GM23338 (cell line): ENCODE results near the gene LPGAT1. TPM values are rescaled to one million over a fixed set of nuclear protein-coding genes. Genes with fewer than 3 reads are reported as not detected.

ENCODE experiments used
- ATAC-seq: fragments of 200-7000 bp; cut with Tn5 transposase; 3 replicates; pipeline ENCODE4 v1.9.1; 2020
- DNase-seq: peaks from one replicate; pipeline ENCODE4 v3.0.0-alpha.2; 2015; ENCODE audit warnings: low spot score
- H2AFZ ChIP-seq: fragments of 200-600 bp; sonication (generic); 2 replicates; pipeline ENCODE4 v1.8.0; 2016; ENCODE audit warnings: antibody characterized with exemption, mild to moderate bottlenecking, moderate library complexity
- H3F3A ChIP-seq: fragments of 200-600 bp; sonication (generic); replicated peaks from 2 replicates; pipeline ENCODE4 v1.8.0; 2017; ENCODE audit warnings: antibody characterized with exemption, mixed run types, low read depth
- H3K27ac ChIP-seq: fragments of 200-600 bp; sonication (generic); 2 replicates; pipeline ENCODE4 v1.6.1; 2016; ENCODE audit warnings: low read depth
- H3K27me3 ChIP-seq: fragments of 200-600 bp; sonication (generic); 2 replicates; pipeline ENCODE4 v1.8.0; 2016; ENCODE audit warnings: mild to moderate bottlenecking, mixed run types, moderate library complexity; ENCODE audit not compliant: insufficient read depth
- H3K36me3 ChIP-seq: fragments of 200-600 bp; sonication (generic); 2 replicates; pipeline ENCODE4 v1.8.0; 2016; ENCODE audit warnings: mild to moderate bottlenecking; ENCODE audit not compliant: insufficient read depth
- H3K4me1 ChIP-seq: fragments of 200-600 bp; sonication (generic); 2 replicates; pipeline ENCODE4 v1.8.0; 2016; ENCODE audit warnings: mild to moderate bottlenecking, moderate library complexity; ENCODE audit not compliant: insufficient read depth
- H3K4me2 ChIP-seq: fragments of 200-600 bp; sonication (generic); 2 replicates; pipeline ENCODE4 v1.7.1; 2017; ENCODE audit warnings: mixed run types
- H3K4me3 ChIP-seq: fragments of 200-600 bp; sonication (generic); 2 replicates; pipeline ENCODE4 v1.6.1; 2016; ENCODE audit warnings: mixed run types
- H3K79me2 ChIP-seq: fragments of 200-600 bp; sonication (generic); replicated peaks from 2 replicates; pipeline ENCODE4 v1.8.0; 2017; ENCODE audit warnings: mild to moderate bottlenecking; ENCODE audit not compliant: insufficient read depth
- H3K9me2 ChIP-seq: fragments of 200-600 bp; sonication (generic); 2 replicates; pipeline ENCODE4 v1.8.0; 2017; ENCODE audit not compliant: insufficient read depth
- H4K20me1 ChIP-seq: fragments of 200-600 bp; sonication (generic); replicated peaks from 2 replicates; pipeline ENCODE4 v1.8.0; 2017; ENCODE audit warnings: mild to moderate bottlenecking; ENCODE audit not compliant: insufficient read depth
- H3K27ac Mint-ChIP-seq: 2 replicates; pipeline ENCODE4 v1.8.0; 2020; ENCODE audit warnings: inconsistent platforms, mild to moderate bottlenecking, moderate library complexity, mixed read lengths
- H3K27me3 Mint-ChIP-seq: 3 replicates; pipeline ENCODE4 v1.8.0; 2022; ENCODE audit warnings: low read depth, mild to moderate bottlenecking, moderate library complexity, mixed read lengths, inconsistent platforms; ENCODE audit not compliant: insufficient read depth, poor library complexity
- H3K36me3 Mint-ChIP-seq: 3 replicates; pipeline ENCODE4 v1.8.0; 2021; ENCODE audit warnings: low read depth, mild to moderate bottlenecking, inconsistent platforms, moderate library complexity, mixed read lengths
- H3K4me1 Mint-ChIP-seq: 3 replicates; pipeline ENCODE4 v1.8.0; 2020; ENCODE audit warnings: mild to moderate bottlenecking, inconsistent platforms, mixed read lengths
- H3K4me3 Mint-ChIP-seq: 3 replicates; pipeline ENCODE4 v1.8.0; 2021; ENCODE audit warnings: moderate library complexity, mild to moderate bottlenecking, inconsistent platforms, mixed read lengths
- H3K9me3 Mint-ChIP-seq: 3 replicates; pipeline ENCODE4 v1.8.0; 2020; ENCODE audit warnings: moderate library complexity, mild to moderate bottlenecking, inconsistent platforms, mixed read lengths
- CREB1 ChIP-seq: fragments of 250-450 bp; sonication (Bioruptor Pico); IDR thresholded peaks from 2 replicates; pipeline ENCODE4 v1.5.0; 2020; ENCODE audit warnings: low read depth, mild to moderate bottlenecking, moderate library complexity
- CTCF ChIP-seq, 2 experiments: fragments of 200-600 bp in 1 of 2; sonication (generic) in 1 of 2; conservative IDR thresholded peaks; 2 replicates each; pipeline versions ENCODE4 v1.5.1 to v1.6.1; 2016 to 2017; ENCODE audit warnings: antibody characterized with exemption in 2 of 2, low read depth in 2 of 2, mild to moderate bottlenecking in 2 of 2, moderate library complexity in 1 of 2
- ETS1 ChIP-seq: IDR thresholded peaks from 2 replicates; pipeline ENCODE4 v1.6.1; 2016; ENCODE audit warnings: antibody characterized with exemption
- EZH2 ChIP-seq: fragments of 200-600 bp; sonication (generic); IDR thresholded peaks from one replicate; pipeline ENCODE4 v1.8.0; 2017; ENCODE audit warnings: antibody characterized with exemption, mild to moderate bottlenecking, low read depth; ENCODE audit not compliant: unreplicated experiment
- EZH2phosphoT487 ChIP-seq: fragments of 200-600 bp; sonication (generic); IDR thresholded peaks from one replicate; pipeline ENCODE4 v1.8.1; 2018; ENCODE audit warnings: antibody characterized with exemption; ENCODE audit not compliant: unreplicated experiment
- JUNB ChIP-seq: IDR thresholded peaks from one replicate; pipeline ENCODE4 v1.6.1; 2016; ENCODE audit warnings: antibody characterized with exemption; ENCODE audit not compliant: unreplicated experiment
- NANOG ChIP-seq: IDR thresholded peaks from 2 replicates; pipeline ENCODE4 v1.6.1; 2016; ENCODE audit warnings: antibody characterized with exemption, borderline replicate concordance
- POLR2AphosphoS5 ChIP-seq: IDR thresholded peaks from 2 replicates; pipeline ENCODE4 v1.6.1; 2016; ENCODE audit warnings: antibody characterized with exemption, low read depth
- REST ChIP-seq: IDR thresholded peaks from one replicate; pipeline ENCODE4 v1.6.1; 2018; ENCODE audit warnings: antibody characterized with exemption; ENCODE audit not compliant: unreplicated experiment
- STAT1 ChIP-seq: IDR thresholded peaks from one replicate; pipeline ENCODE4 v1.6.1; 2016; ENCODE audit warnings: antibody characterized with exemption; ENCODE audit not compliant: unreplicated experiment
- ZNF114 ChIP-seq: fragments of 250-450 bp; sonication (Bioruptor Pico); IDR thresholded peaks from 2 replicates; pipeline ENCODE4 v1.5.0; 2020; ENCODE audit warnings: mild to moderate bottlenecking, moderate library complexity
- ZNF331 ChIP-seq: fragments of 250-450 bp; sonication (Bioruptor Pico); IDR thresholded peaks from 2 replicates; pipeline ENCODE4 v1.5.0; 2020; ENCODE audit warnings: low read depth, mild to moderate bottlenecking, moderate library complexity
- polyA plus RNA-seq: library from polyadenylated mRNA; unstranded; fragments of >200 nt; fragmentation: Nextera tagmentation; extraction: Ambion mirVana; gene quantifications from 2 replicates; pipeline ENCODE4 v1.2.1, GENCODE V29; 2016
- total RNA-seq: library from RNA; depleted of rRNA; stranded (reverse); fragments of >200 nt; shearing (Covaris generic); gene quantifications from 2 replicates; pipeline ENCODE4 v1.2.3, GENCODE V29; 2014

The LPGAT1 gene
- total and polyA plus RNA-seq, 2 experiments from 2014 or later = 3.3 to 16.4 TPM

- TF ChIP-seq CTCF (conservative IDR thresholded peaks at IDR 0.05; ENCODE audit: low read depth in 2 of 2) = no peak
- no peak for TF ChIP-seq ZNF114 (CRISPR knock-in tag)
- no peak for TF ChIP-seq EZH2
- TF ChIP-seq ZNF331 (CRISPR knock-in tag) = no peak
- no peak for TF ChIP-seq REST
Observed at GRCh38 chr1:211879475-211879874, 48.9 kb upstream of the LPGAT1 start (continued).

- Histone ChIP-seq H2AFZ (no peak overlapping the region), H3K4me3 (no peak overlapping the region), H3F3A (no peaks in the 10 kb centered on the region), H3K79me2 (no peaks in the 10 kb centered on the region), H4K20me1 (no peaks in the 10 kb centered on the region), H3K27ac (no peak overlapping the region), H3K27me3 (no peaks in the 10 kb centered on the region), H3K4me2 (no peak overlapping the region), H3K4me1 (no peaks in the 10 kb centered on the region), H3K36me3 (no peaks in the 10 kb centered on the region), H3K9me2 (no peaks in the 10 kb centered on the region)
- peaks cover 3% of the 10 kb centered on the region for H3K27me3 Mint-ChIP-seq
- no peak for DNase-seq
- H3K27ac Mint-ChIP-seq = no peak overlapping the region
- H3K36me3 Mint-ChIP-seq = no peaks in the 10 kb centered on the region; the same call in 2 of the 3 replicates
- no peak for ATAC-seq
- no peak overlapping the region for H3K4me3 Mint-ChIP-seq
- H3K4me1 Mint-ChIP-seq = no peaks in the 10 kb centered on the region
- H3K9me3 Mint-ChIP-seq = peaks cover 14% of the 10 kb centered on the region; the same call in 2 of the 3 replicates
- TF ChIP-seq CREB1 (CRISPR knock-in tag) = no peak
- TF ChIP-seq STAT1 = no peak
- TF ChIP-seq POLR2AphosphoS5 = no peak
- TF ChIP-seq ETS1 = no peak
- no peak for TF ChIP-seq JUNB
- TF ChIP-seq EZH2phosphoT487 = no peak
- no peak for TF ChIP-seq ZNF331 (CRISPR knock-in tag)
- no peak for TF ChIP-seq NANOG
- no peak for TF ChIP-seq CTCF (conservative IDR thresholded peaks at IDR 0.05; ENCODE audit: low read depth in 2 of 2)
- TF ChIP-seq EZH2 = no peak
- TF ChIP-seq ZNF114 (CRISPR knock-in tag) = no peak
- no peak for TF ChIP-seq REST
Observed at GRCh38 chr1:211876851-211877590, 46.5 kb upstream of the LPGAT1 start.
